Immature natural killer cell (primary cell): ENCODE results near the gene MRPS23. TPM values are rescaled to one million over a fixed set of nuclear protein-coding genes. Genes with fewer than 3 reads are reported as not detected.

Experiments
- DNase-seq, 3 donors: peaks; one replicate each; pipeline ENCODE4 v3.0.0; 2022; ENCODE audit warnings: mixed read lengths in 1 of 3
- H3K27ac Mint-ChIP-seq, 6 donors: one replicate each; pipeline ENCODE4 v1.8.0; 2020; ENCODE audit warnings: mixed read lengths in 6 of 6, mild to moderate bottlenecking in 5 of 6, inconsistent platforms in 4 of 6, moderate library complexity in 3 of 6
- H3K27me3 Mint-ChIP-seq, 3 donors: one replicate each; pipeline ENCODE4 v1.8.0; 2020 to 2021; ENCODE audit warnings: low read depth in 3 of 3, mild to moderate bottlenecking in 3 of 3, mixed read lengths in 3 of 3, moderate library complexity in 3 of 3, inconsistent platforms in 1 of 3
- H3K36me3 Mint-ChIP-seq, 3 donors: one replicate each; pipeline ENCODE4 v1.8.0; 2020; ENCODE audit warnings: mixed read lengths in 3 of 3, inconsistent platforms in 2 of 3, mild to moderate bottlenecking in 2 of 3
- H3K4me1 Mint-ChIP-seq, 2 donors: one replicate each; pipeline ENCODE4 v1.8.0; 2020; ENCODE audit warnings: inconsistent platforms in 2 of 2, mild to moderate bottlenecking in 2 of 2, mixed read lengths in 2 of 2, moderate library complexity in 1 of 2
- H3K4me3 Mint-ChIP-seq, 5 donors: one replicate each; pipeline ENCODE4 v1.8.0; 2020; ENCODE audit warnings: mild to moderate bottlenecking in 5 of 5, mixed read lengths in 5 of 5, inconsistent platforms in 3 of 5, moderate library complexity in 3 of 5
- H3K9me3 Mint-ChIP-seq, 6 donors: one replicate each; pipeline ENCODE4 v1.8.0; 2020; ENCODE audit warnings: mild to moderate bottlenecking in 6 of 6, mixed read lengths in 6 of 6, inconsistent platforms in 4 of 6, moderate library complexity in 3 of 6
- polyA plus RNA-seq, 3 donors: library from polyadenylated mRNA; unstranded; fragments of 300-500 nt; fragmentation: Illumina TruSeq; gene quantifications; one replicate each; pipeline ENCODE4 v1.2.3, GENCODE V29; 2021

Gene MRPS23
- polyA plus RNA-seq, 3 donors from 2014 or later, result 38.1 to 42.3 (median 40.5) TPM

DNA sequence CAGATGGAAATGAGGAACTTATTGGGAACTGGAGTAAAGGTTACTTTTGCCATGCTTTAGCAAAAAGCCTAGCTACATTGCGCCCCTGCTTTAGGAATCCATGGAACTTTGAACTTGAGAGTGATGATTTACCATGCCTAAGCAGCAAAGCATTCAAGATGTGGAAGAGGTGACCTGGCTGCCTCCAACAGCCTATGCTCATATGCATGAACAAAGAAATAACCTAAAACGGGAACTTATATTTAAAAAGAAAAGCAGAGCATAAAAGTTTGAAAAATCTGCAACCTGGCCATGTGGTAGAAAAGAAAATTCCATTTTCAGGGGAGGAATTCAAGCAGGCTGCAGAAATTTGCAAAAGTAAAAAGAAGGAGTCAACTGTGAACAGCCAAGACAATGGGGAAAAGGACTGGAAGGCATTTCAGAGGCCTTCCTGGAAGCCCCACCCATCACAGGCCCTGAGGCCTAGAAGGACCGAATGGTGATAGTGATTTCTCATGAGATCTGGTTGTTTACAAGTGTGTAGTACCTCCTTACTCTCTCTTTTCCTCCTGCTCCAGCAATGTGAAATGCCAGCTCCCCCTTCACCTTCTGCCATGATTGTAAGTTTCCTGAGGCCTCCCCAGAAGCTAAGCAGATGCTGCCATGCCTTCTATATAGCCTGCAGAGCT lies 48.7 kb downstream of the MRPS23 start:
- H3K27ac Mint-ChIP-seq, result no peak overlapping the region

DNA sequence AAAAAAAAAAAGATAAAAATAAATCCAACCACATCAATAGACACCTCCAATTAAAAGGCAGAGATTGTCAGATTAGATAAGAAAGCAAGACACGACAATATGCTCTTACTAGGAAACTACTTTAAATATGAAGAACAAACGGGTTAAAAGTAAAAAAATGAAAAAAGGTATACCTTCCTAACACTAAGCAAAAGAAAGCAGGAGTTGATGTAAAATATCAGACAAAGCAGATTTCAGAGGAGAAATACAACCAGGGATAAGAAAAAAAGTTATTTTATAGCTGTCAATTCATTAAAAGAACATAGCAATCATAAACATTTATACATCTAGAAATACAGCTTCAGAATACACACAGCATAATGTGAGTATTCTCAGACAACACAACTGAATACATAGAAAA lies 55.0 kb downstream of the MRPS23 start:
- no peak for DNase-seq
- Mint-ChIP-seq H3K4me1 (no peaks in the 10 kb centered on the region), H3K27ac (no peak overlapping the region), H3K9me3 (no peaks in the 10 kb centered on the region), H3K4me3 (no peak overlapping the region), H3K27me3 (peaks cover 2 to 18% (median 3%) of the 10 kb centered on the region in 3 donors), H3K36me3 (no peaks in the 10 kb centered on the region)

More for the DNA sequence above, 48.7 kb downstream of the MRPS23 start:
- peaks cover 0 to 18% (median 9%) of the 10 kb centered on the region in 6 donors for H3K9me3 Mint-ChIP-seq
- H3K27me3 Mint-ChIP-seq, result peaks cover 2 to 14% (median 4%) of the 10 kb centered on the region in 3 donors
- DNase-seq, result no peak
- H3K4me1 Mint-ChIP-seq, result no peaks in the 10 kb centered on the region
- no peak overlapping the region for H3K4me3 Mint-ChIP-seq
- peaks cover 0 to 8% (median 6%) of the 10 kb centered on the region in 3 donors for H3K36me3 Mint-ChIP-seq

DNA sequence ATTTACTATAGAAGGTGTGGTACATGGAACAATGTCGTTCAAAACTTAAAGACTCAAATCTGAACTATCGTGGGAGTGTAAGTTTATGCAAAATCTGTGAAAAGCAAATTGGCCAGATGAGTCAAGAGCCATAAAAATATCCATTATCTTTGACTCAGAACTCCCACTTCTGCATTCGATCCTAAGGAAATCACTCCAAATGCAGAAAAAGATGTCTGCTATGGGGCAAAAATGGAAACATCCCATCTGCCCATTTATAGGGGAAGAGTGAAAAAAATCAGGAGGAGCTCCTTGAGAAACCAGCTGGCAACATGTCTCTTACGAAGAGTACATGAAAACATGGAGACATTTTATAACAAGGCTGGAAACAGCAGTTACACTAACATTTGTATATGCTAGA lies 61.1 kb downstream of the MRPS23 start:
- Mint-ChIP-seq H3K4me3 (no peak overlapping the region), H3K27me3 (peaks cover 0 to 25% (median 13%) of the 10 kb centered on the region in 3 donors), H3K9me3 (no peaks in the 10 kb centered on the region), H3K4me1 (no peaks in the 10 kb centered on the region), H3K27ac (no peak overlapping the region), H3K36me3 (no peaks in the 10 kb centered on the region)
- no peak for DNase-seq

DNA sequence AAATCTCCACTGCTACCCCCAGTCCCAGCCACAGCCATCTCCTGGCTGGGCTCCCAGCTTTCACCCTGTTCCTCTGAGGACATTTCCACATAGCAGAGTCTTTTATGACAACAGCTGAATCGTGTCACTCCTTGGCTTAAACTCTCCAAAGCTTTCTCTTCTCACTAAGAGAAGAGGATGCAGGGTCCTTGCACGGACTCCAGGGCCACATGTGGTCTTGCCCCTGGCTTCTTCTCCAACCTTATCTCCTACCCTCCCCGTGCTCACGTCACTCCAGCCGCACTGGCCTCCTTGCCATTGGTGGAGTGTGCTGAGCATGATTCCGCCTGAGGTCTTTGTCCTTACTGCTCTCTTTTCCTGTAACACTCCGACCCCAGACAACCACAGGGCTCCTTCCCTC lies 64.8 kb downstream of the MRPS23 start:
- Mint-ChIP-seq H3K9me3 (no peaks in the 10 kb centered on the region), H3K4me3 (no peak overlapping the region), H3K4me1 (no peaks in the 10 kb centered on the region), H3K36me3 (no peaks in the 10 kb centered on the region), H3K27me3 (peaks cover 0 to 13% (median 8%) of the 10 kb centered on the region in 3 donors), H3K27ac (no peak overlapping the region)
- no peak for DNase-seq

Other genes with a start within 250 kb of the MRPS23 start
- gene CCDC182, start 104.7 kb downstream of the MRPS23 start, polyA plus RNA-seq, result not detected
- 1 to 10 TPM in 1 of 3 donors, under 1 TPM in 2; 0.43 to 2.5 (median 0.52) TPM for gene CUEDC1, start 105.4 kb upstream of the MRPS23 start, polyA plus RNA-seq
- gene VEZF1, start 138.2 kb upstream of the MRPS23 start, polyA plus RNA-seq, result 10 to 100 TPM; 35.8 to 54.1 (median 40.1) TPM
- gene SRSF1, start 157.2 kb upstream of the MRPS23 start, polyA plus RNA-seq, result 10 to 100 TPM; 42.5 to 69.6 (median 55.8) TPM
- 1 to 10 TPM in 1 of 3 donors, under 1 TPM in 2; 0.53 to 1.1 (median 0.90) TPM for gene DYNLL2, start 233.4 kb upstream of the MRPS23 start, polyA plus RNA-seq